Spinal cord (tissue), 10 donors: ENCODE results near the gene CHCHD2. TPM values are rescaled to one million over a fixed set of nuclear protein-coding genes. Genes with fewer than 3 reads are reported as not detected.
A peak's percentile ranks its signal among the peaks of the same experiment; 100 is the strongest.
"Not testable (repeated sequence)": the region's sequence is repeated elsewhere in the genome, so short reads cannot be mapped to it uniquely, and the experiment has no call there.

Experiments used
- DNase-seq, 6 donors: peaks; one replicate each; pipeline versions ENCODE4 v3.0.0 to v3.0.0-alpha.2; 2013 to 2015; ENCODE audit warnings: low spot score in 6 of 6, low read depth in 4 of 6
- H3K27ac ChIP-seq: one replicate; pipeline ENCODE4 v1.5.1; 2013; ENCODE audit warnings: low read depth, low read length, control low read depth
- H3K27me3 ChIP-seq: one replicate; pipeline ENCODE4 v1.6.1; 2013; ENCODE audit warnings: low read length; ENCODE audit not compliant: control insufficient read depth, insufficient read depth
- H3K36me3 ChIP-seq: one replicate; pipeline ENCODE4 v1.6.1; 2013; ENCODE audit warnings: low read length; ENCODE audit not compliant: control insufficient read depth, insufficient read depth
- H3K4me1 ChIP-seq: one replicate; pipeline ENCODE4 v1.6.1; 2013; ENCODE audit warnings: low read length; ENCODE audit not compliant: control insufficient read depth, insufficient read depth
- H3K4me3 ChIP-seq: one replicate; pipeline ENCODE4 v1.5.1; 2013; ENCODE audit warnings: low read depth, low read length, control low read depth
- H3K9me3 ChIP-seq: one replicate; pipeline ENCODE4 v1.6.1; 2013; ENCODE audit warnings: low read length; ENCODE audit not compliant: control insufficient read depth, insufficient read depth
- WGBS: methylation state at CpG from one replicate; pipeline ENCODE4 v1.1.5; 2013; ENCODE audit warnings: missing lambda C conversion rate; ENCODE audit not compliant: insufficient coverage; 5-methylcytosine and 5-hydroxymethylcytosine counted together
- polyA plus RNA-seq, 2 donors: library from polyadenylated mRNA; unstranded; fragments of 120-200 nt; gene quantifications; one replicate each; pipeline ENCODE4 v1.2.1, GENCODE V29; 2013; ENCODE audit not compliant: insufficient read length in 2 of 2
- total RNA-seq, 2 donors: library from RNA; depleted of rRNA in 1 of 2; stranded (reverse); fragments of 120-200 nt in 1 of 2; fragments of >200 nt in 1 of 2; gene quantifications; one replicate each; pipeline versions ENCODE4 v1.2.3 to v1.2.4, GENCODE V29; 2013 to 2014
- donor health status: healthy.

The CHCHD2 gene
- total and polyA plus RNA-seq, 4 donors: 182 to 466 (median 315) TPM

- Histone ChIP-seq H3K4me1 (peaks cover 31% of the 10 kb centered on the region), H3K27ac (peak overlapping the region; percentile 78), H3K36me3 (peaks cover 28% of the 10 kb centered on the region), H3K4me3 (no peak overlapping the region), H3K9me3 (no peaks in the 10 kb centered on the region), H3K27me3 (no peaks in the 10 kb centered on the region)
- WGBS: 45% methylated on average over 3 of the region's 3 CpGs
- DNase-seq: peak in 4 of 6 donors; percentile 45 to 91 (median 66)
Observed at GRCh38 chr7:56091591-56091990, 14.7 kb downstream of the CHCHD2 start.

- no peak for DNase-seq
- Histone ChIP-seq H3K27ac (no peak overlapping the region), H3K9me3 (no peaks in the 10 kb centered on the region), H3K4me1 (peaks cover 37% of the 10 kb centered on the region), H3K27me3 (no peaks in the 10 kb centered on the region), H3K4me3 (no peak overlapping the region), H3K36me3 (peaks cover 49% of the 10 kb centered on the region)
- 95% methylated on average over 16 of the region's 16 CpGs for WGBS
Observed at GRCh38 chr7:56087445-56087844, 18.8 kb downstream of the CHCHD2 start.

- H3K4me3 ChIP-seq: no peak overlapping the region
- 95% methylated on average over 4 of the region's 7 CpGs for WGBS
- no peak for DNase-seq
- H3K27me3 ChIP-seq: no peaks in the 10 kb centered on the region
- H3K27ac ChIP-seq: no peak overlapping the region
- peaks cover 31% of the 10 kb centered on the region for H3K4me1 ChIP-seq
- H3K36me3 ChIP-seq: peaks cover 56% of the 10 kb centered on the region
- no peaks in the 10 kb centered on the region for H3K9me3 ChIP-seq
Observed at GRCh38 chr7:56086761-56087160, 19.5 kb downstream of the CHCHD2 start.

- 54% methylated on average over 10 of the region's 13 CpGs for WGBS
- Histone ChIP-seq H3K9me3 (no peaks in the 10 kb centered on the region), H3K27ac (peak overlapping the region; percentile 64), H3K4me1 (peaks cover 43% of the 10 kb centered on the region), H3K27me3 (no peaks in the 10 kb centered on the region), H3K36me3 (peaks cover 68% of the 10 kb centered on the region), H3K4me3 (no peak overlapping the region)
- DNase-seq: peak in 2 of 6 donors; percentile 70 to 82
Observed at GRCh38 chr7:56083150-56083785, 23.0 kb downstream of the CHCHD2 start.

- Histone ChIP-seq H3K36me3 (peaks cover 68% of the 10 kb centered on the region), H3K27me3 (no peaks in the 10 kb centered on the region), H3K9me3 (no peaks in the 10 kb centered on the region), H3K27ac (no peak overlapping the region), H3K4me1 (peaks cover 47% of the 10 kb centered on the region), H3K4me3 (no peak overlapping the region)
- DNase-seq: no peak
- WGBS: 95% methylated on average over 28 of the region's 29 CpGs
Observed at GRCh38 chr7:56081626-56082340, 24.5 kb downstream of the CHCHD2 start.

GRCh38 chr7:56080726-56081435 lies 25.4 kb downstream of the CHCHD2 start:
- H3K4me3 ChIP-seq, H3K27ac ChIP-seq, H3K27me3 ChIP-seq, H3K9me3 ChIP-seq, DNase-seq: not testable (repeated sequence)
- H3K4me1 ChIP-seq: peaks cover 47% of the 10 kb centered on the region
- WGBS: 94% methylated on average over 26 of the region's 28 CpGs
- H3K36me3 ChIP-seq: peaks cover 69% of the 10 kb centered on the region

- peak in 5 of 6 donors; percentile 44 to 93 (median 68) for DNase-seq
- Histone ChIP-seq H3K4me3 (no peak overlapping the region), H3K27me3 (no peaks in the 10 kb centered on the region), H3K27ac (peak overlapping the region; percentile 88), H3K36me3 (peaks cover 72% of the 10 kb centered on the region), H3K9me3 (no peaks in the 10 kb centered on the region), H3K4me1 (peaks cover 49% of the 10 kb centered on the region)
- 22% methylated on average over 7 of the region's 12 CpGs for WGBS
Observed at GRCh38 chr7:56079450-56080185, 26.7 kb downstream of the CHCHD2 start.

- peaks cover 67% of the 10 kb centered on the region for H3K36me3 ChIP-seq
- no peak overlapping the region for H3K4me3 ChIP-seq
Observed at GRCh38 chr7:56078196-56078595, 28.1 kb downstream of the CHCHD2 start.

GRCh38 chr7:56077681-56078080 lies 28.6 kb downstream of the CHCHD2 start:
- Histone ChIP-seq H3K4me1 (peaks cover 42% of the 10 kb centered on the region), H3K36me3 (peaks cover 67% of the 10 kb centered on the region)
- no peak for DNase-seq

More at GRCh38 chr7:56078196-56078595, 28.1 kb downstream of the CHCHD2 start:
- Histone ChIP-seq H3K27me3 (no peaks in the 10 kb centered on the region), H3K9me3 (no peaks in the 10 kb centered on the region), H3K27ac (peak overlapping the region; percentile 88), H3K4me1 (peaks cover 47% of the 10 kb centered on the region)
- no peak for DNase-seq
- 95% methylated on average over 16 of the region's 16 CpGs for WGBS

More at GRCh38 chr7:56077681-56078080, 28.6 kb downstream of the CHCHD2 start:
- Histone ChIP-seq H3K27ac (no peak overlapping the region), H3K4me3 (no peak overlapping the region), H3K27me3 (no peaks in the 10 kb centered on the region), H3K9me3 (no peaks in the 10 kb centered on the region)
- WGBS: no CpG with 5 or more reads among the region's 3 CpGs
